ENCODE results near the gene CPT1B.

GRCh38 chr22:50529416-50529896 lies 48.8 kb downstream of the CPT1B start:
- peak; percentile 42 for TF ChIP-seq EZH2 (IDR thresholded peaks at IDR 0.05; ENCODE audit: low read length, missing control alignments)
- TF ChIP-seq CTCF (conservative IDR thresholded peaks at IDR 0.05 in 1 of 2, IDR thresholded peaks at IDR 0.05 in 1 of 2; ENCODE audit: low read depth in 1 of 2, low read length in 2 of 2) = no peak
